COR-L47 (cell line): Measurements from ENCODE around the gene SLC13A3.

Experiments
- DNase-seq: peaks from one replicate; lab custom pipeline; 2025; lab: John Stamatoyannopoulos, UW

The SLC13A3 gene, protein sequence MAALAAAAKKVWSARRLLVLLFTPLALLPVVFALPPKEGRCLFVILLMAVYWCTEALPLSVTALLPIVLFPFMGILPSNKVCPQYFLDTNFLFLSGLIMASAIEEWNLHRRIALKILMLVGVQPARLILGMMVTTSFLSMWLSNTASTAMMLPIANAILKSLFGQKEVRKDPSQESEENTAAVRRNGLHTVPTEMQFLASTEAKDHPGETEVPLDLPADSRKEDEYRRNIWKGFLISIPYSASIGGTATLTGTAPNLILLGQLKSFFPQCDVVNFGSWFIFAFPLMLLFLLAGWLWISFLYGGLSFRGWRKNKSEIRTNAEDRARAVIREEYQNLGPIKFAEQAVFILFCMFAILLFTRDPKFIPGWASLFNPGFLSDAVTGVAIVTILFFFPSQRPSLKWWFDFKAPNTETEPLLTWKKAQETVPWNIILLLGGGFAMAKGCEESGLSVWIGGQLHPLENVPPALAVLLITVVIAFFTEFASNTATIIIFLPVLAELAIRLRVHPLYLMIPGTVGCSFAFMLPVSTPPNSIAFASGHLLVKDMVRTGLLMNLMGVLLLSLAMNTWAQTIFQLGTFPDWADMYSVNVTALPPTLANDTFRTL

DNA sequence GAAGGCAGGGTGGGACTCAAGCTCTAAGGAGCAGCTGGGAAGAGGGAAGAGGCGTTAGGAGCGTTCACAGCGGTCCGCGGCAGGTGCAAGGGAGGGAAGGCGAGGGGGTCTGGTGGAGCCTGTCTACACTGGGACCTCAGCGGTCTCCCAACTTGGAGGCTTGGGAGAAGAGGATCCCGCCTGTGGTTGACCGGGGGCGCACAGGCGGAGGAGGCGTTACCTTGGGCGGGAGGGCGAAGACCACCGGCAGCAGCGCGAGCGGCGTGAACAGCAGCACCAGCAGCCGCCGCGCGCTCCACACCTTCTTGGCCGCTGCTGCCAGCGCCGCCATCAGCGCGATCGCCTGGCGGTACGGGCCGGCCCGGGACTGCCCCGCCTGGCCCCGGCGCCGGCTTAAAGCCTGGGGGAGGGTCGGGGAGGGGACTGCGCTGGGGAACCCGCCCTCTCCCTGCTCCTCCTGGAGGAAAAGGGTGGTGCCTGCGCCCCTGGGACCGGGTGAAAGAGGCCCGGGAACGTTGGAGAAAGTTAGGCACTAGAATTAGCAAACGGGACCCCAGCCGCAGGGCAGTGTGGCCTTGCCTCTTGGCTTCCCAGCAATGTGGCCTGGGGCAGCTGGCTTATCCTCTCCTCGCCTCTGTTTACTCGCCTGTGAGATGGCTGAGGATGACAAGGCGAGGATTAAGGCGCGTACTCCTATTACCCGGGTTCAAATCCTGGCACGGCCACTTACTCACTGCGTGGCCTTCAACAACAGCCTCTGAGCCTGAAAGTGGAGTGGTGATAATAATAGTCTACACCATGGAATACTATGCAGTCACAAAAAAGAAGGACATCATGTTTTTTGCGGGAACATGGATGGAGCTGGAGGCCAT lies at the start of gene SLC13A3:
Gene SLC13A3 (minus strand): TSS at position 369 of the 872 bp plus-strand sequence. CDS start 38 bp downstream, at position 331.
- DNase-seq = no peak

GRCh38 chr20:46701057-46701456 lies 49.8 kb upstream of the SLC13A3 start:
- no peak for DNase-seq

DNA sequence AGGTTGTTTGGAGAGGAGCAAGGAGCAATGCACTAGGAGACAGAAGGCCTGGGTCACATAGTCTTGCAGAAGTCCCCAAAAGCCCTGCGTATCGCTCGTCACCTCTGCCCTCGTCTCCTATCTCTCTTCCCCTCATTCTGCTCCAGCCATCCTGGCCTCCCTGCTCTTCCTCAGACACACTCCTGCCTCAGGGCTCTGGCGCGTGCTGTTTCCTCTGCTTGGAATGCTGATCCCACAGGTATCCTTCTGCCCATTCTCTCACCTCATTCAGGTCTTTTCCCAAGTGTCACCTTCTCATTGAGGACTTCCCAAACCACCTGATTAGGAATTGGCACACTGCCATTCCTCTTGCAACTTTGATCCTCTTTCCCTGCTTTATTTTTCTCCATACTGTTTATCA lies 49.2 kb upstream of the SLC13A3 start:
- DNase-seq = no peak

DNA sequence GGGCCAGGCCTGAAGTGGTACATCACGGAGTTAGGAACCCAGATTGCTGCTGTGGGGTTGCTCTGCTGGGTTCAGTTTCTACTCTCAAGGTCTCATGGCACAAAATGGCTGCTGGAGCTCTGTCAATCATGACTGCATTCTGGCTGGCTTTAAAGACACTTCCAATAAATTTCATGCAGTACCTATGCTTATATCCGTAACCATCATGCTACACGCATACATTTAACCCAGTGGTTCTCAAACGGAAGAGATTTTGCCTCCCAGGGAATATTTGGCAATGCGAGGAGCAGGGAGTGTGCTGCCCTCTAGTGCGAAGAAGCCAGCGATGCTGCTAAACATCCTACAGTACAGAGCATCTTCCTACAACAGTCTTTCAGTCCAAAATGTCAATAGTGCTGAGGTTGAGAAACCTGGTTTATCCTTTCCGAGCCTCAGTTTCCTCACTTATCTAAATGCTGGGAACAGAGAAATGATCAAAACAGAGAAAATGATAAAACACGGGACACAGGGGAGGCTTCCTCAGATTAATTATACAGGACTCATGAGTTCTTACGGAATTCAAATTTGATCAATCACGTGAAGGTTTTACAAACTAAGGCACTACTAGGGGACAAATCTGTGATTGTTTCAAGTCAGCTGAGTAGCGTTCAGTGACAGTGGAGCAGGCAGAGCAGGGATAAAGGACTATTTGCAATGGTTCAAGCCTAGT lies 48.5 kb upstream of the SLC13A3 start:
- DNase-seq = no peak

DNA sequence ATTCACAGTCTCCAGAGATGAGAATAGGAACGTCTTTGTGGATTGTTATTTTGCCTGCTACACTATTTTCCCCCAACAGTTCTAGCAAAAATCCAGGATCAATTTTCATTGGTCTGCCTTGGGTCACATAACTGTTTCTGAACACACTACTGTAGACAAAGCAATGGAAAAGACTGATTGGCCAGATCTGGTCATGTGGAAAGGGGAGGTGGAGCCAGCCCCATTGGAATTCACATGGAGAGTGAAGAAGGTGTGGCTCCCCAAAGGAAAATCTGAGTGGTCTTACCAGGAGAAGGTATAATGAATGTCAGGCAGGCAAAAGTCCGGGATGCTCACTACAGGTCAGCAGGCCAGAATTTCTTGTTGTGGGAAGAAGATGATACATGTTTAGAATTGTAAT lies 47.5 kb upstream of the SLC13A3 start:
- no peak for DNase-seq

DNA sequence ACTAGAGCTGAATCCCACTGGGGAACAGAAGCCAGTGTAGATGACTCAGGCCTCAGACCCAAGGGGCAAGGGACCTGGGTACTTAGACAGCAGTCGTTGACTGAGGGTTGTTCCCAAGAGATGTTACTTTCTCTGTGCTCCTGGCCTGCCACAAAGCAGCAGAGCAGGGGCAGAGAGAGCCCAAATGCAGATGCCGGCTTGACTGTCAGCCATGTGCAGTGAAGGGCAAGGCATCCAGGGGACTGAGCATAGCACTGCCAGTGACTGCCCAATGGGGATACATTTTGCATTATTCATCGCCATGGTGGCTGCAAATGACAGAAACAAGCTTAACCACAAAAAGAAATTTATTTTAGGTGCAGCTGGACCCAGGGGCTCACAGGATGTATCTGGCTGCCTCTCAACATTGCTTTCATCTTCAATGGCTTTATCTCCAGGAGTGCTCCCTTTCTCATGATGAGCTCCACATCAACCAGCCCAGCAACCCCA lies 45.6 kb upstream of the SLC13A3 start:
- DNase-seq = no peak

GRCh38 chr20:46695892-46696291 lies 44.6 kb upstream of the SLC13A3 start:
- no peak for DNase-seq

- no peak for DNase-seq
Observed at GRCh38 chr20:46694484-46694883, 43.2 kb upstream of the SLC13A3 start.

DNA sequence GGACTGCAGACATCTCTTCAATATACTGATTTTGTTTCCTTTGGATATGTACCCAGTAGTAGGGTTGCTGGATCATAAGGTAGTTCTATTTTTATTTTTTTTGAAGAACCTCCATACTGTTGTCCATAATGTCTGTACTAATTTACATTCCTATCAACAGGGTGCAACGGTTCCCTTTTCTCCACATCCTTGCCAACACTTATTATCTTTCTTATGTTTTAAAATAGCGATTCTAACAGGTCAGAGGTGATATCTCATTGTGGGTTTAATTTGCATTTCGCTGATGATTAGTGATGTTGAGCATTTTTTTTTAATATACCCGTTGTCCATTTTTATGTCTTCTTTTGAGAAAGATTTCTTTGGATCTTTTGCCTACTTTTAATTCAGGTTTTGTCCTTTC lies 39.9 kb upstream of the SLC13A3 start:
- DNase-seq = no peak

DNA sequence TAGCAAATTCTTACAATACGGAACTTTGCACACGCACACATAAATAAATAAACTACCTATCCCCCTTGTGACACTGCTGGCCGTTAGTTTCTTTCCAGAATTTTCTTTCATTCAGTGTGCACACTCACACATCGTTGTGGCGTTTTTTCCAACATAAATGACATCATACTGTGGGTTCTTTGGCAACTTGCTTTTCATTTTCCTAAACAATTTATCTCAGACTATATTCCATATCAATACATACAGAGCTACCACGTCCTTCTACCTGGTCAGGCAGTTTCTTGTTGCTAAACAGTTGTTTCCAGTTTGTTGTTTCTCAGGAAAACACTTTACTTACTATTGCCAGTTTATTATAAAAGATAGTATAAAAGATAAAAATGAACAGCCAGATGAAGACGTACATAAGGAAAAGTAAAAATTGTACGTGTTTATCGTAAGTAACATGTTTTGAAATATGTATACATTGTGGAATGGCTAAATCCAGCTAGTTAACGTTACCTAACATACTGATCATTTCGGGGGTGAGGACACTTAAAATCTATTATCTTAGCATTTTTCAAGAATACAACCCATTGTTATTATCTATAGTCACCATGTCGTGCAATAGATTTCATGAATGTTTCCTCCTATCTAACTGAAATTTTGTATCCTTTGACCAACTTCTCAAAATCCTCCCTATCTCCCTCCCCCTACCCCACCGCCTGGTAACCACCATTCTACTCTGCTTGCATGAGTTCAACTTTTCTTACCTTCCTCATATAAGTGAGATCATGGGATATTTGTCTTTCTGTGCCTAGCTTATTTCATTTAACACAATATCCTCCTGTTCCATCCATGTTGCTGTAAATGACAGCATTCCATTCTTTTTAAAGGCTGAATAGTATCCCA lies 39.2 kb upstream of the SLC13A3 start:
- no peak for DNase-seq

GRCh38 chr20:46689754-46690085 lies 38.5 kb upstream of the SLC13A3 start:
- DNase-seq = no peak

DNA sequence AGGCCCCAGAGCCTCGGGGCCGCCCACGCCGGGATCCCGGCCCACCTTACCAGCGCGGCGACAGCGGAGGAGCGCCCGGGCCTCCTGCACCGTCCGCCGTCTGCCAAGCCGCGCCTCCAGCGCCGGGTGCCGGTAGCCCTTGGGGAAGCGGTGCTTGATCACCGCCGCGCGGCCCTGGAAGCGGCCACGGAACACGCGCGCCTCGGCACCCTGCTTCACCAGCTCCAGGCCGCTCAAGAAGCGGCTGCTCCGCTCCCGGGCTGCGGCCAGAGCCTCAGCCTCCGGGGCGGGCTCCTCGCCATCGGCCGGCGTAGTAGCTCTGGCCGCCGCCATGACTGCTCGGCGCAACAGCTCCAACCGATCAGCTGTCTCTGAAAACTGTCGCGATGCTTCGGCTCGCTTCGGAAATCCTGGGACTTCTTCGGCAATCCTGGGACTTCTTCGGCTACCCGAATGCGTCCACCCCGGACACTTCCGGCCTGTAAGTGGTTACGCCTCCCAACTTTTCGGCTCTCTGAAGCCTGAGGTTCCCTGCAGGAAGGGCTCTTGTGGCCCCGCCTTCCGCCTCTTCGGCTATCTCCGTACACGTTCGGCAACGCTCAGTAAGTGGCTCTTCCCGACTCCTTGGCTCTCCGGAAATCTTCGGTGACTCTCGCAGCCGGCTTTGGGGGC lies 38.0 kb upstream of the SLC13A3 start, which contains the start of gene TP53RK:
Gene TP53RK (minus strand): TSS at position 363 of the 672 bp plus-strand sequence. CDS start 30 bp downstream, at position 333.
- peak; percentile 93 for DNase-seq

DNA sequence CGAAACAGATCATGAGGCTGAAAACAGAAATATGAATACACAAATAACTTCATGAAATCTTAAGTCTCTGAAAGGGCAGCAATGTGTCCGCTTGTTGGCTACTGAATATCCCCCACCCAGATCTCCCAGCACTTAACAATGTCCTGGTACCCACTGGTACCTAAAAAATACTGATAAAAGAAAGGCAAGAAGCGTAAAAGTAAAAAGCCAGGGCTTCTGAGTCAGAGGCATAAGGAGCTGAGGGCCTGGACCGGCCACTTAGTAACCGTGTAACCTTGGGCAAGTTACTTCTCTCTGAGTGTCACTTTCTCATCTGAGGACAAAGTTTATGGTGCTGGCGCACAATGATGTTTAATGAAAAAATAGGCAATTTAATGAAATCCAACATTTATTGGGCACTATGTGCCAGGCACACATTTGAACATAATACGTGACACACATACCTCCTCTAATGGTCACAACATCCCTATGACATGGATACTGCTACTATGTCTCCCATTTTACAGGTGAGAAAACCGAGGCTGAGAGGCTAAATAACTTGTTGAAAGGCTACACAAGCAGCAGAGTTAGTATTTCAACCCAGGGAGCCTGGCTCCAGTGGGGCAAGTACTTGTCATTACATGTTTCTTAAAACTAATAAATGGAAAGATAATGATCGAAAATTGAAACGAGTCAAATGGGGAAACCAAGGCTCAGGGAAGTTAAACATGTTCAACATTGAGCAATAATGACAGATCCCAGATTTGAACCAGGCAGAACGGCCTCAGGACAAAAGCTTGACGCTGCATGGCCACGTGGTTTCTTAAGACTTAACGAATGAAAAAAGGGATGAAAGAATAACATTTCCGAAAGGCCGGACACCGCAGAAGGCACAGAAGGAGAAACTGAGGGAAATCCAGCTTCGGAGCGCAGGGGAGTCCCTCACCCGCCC lies 37.2 kb upstream of the SLC13A3 start:
- no peak for DNase-seq

GRCh38 chr20:46683939-46684750 lies 32.9 kb upstream of the SLC13A3 start:
- no peak for DNase-seq

- no peak for DNase-seq
Observed at GRCh38 chr20:46683668-46683938, 32.3 kb upstream of the SLC13A3 start.

DNA sequence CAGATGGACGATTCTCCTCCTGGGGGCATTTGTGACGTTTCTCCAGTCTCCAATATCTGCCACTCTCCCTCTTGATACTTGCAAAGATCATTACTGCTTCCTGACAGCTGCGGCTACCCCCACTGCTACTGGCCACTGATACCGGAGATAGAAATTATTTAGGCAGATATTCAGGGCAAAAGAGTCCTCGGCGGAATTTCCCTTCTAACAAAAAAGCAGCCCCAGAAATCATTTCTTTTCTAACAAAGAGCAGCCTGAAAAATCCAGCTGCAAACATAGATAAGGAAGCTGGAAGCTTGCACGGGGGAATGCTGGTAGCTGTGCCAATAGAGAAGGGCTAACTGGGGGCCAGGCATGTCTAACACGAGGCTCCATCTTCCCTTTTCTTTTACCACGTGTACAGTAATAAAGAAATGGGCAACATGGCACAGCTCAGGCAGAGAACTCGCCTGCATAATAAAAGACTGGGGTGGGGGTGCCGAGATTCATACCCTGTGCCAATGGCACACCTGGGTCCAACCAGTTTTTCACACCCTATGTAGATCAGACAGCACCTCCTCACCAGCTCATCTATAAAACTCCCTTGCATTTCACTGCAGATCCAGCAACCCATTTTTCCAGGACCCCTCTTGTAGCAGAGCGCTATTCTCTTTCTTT lies 31.9 kb upstream of the SLC13A3 start:
- no peak for DNase-seq

DNA sequence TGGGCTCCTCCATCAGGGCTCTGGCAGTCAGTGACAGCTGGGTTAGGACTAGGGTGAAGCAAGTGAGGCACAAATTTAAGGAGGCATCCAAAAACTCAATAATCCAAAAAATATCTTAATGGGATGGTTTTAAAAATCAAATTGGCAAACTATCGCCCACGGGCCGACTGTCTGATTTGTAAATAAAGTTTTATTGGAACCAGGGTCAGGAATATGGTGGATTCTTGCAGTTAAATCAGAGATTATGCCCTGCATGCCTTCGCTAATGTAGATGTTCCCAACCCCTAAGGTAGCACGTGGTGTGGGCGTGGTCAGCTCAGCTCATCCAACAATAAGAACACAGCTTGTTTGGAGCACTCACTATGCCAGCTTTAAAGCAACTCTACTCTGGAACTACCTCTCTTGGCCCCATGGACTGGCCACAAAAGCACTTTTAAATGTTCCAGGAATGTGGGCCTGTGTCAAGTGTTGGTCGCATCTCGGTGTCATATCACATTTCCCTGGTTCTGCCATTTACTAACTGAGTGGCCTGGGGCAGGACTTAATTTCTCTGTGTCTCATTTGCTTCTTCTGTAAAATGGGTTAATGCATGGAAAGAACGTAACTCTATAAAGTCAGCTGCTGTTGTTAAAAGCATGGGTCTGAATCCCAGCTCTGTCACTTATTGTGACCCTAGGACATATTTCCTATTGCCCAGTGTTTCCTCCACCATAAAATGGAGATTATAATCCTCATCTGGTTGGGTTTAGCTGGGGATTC lies 31.0 kb upstream of the SLC13A3 start:
- DNase-seq = no peak
